Renal cortex interstitium (tissue), 11 donors: ENCODE data around the gene WDR31. TPM values are rescaled to one million over a fixed set of nuclear protein-coding genes. Genes with fewer than 3 reads are reported as not detected.
"Not testable (repeated sequence)": the region's sequence is repeated elsewhere in the genome, so short reads cannot be mapped to it uniquely, and the experiment has no call there.

Experiments
- DNase-seq, 11 donors: peaks; one replicate each; pipeline ENCODE4 v3.0.0-alpha.2; 2013; ENCODE audit warnings: low read depth in 9 of 11, low spot score in 4 of 11; ENCODE audit errors: extremely low read depth in 1 of 11
- polyA plus RNA-seq, 3 donors: library from polyadenylated mRNA; unstranded; fragments of 120-200 nt; gene quantifications; one replicate each; pipeline ENCODE4 v1.2.1, GENCODE V29; 2013; ENCODE audit not compliant: insufficient read length in 3 of 3

Gene WDR31
- polyA plus RNA-seq, 3 donors = 6.5 to 7.9 (median 7.7) TPM

DNA sequence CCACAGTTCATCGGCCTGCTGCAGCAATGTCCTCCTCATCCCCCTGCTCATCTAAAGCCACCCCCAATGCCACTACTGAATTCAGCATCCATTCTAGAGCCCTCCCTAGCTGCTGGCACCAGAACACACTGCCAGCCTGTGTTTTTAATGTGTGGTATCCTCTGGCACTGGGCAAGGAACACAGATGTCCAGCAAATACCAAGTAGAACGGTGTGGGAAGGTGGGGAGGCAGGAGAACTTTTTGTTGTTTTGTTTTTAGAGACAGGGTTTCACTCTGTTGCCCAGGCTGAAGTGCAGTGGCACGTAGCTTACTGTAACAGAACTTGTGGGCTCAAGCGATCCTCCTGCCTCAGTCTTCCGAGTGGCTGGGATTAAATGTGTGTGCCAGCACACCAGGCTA is 32.0 kb upstream of the WDR31 start:
- DNase-seq = no peak

DNA sequence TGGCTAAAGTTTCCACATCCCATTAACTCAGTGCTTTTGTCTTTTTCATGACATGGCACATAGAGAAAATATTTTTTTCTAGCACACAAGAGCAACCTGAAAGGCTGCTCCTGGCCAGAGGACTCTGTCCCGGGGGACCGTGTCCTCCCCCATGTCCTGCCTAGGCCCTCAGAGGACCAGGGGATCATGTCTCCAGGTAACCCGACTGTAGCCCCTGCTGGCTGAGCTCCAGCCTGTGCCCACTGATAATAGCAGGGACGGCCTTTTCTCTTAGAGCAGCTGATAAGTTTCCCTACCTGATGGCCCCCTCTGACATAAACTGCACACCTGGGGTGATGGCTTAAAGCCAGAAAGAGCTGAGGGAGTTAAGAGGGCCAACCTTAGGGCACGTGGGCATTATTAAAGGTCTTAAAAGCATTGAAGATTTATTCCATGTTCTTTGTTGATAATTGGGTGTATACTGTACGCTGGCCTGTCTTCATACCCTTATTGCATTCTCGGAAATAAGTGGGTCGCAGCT is 30.8 kb upstream of the WDR31 start:
- DNase-seq = no peak

DNA sequence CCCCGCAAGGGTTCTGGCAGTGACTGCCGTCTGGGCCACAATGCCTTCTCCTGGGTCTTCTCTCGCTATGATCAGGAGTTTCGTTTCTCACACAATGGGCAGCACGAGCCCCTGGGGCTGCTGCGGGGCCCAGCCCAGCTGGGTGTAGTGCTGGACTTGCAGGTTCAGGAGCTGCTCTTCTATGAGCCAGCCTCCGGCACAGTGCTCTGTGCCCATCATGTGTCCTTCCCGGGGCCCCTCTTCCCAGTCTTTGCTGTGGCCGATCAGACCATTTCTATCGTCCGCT is 29.7 kb upstream of the WDR31 start:
- no peak for DNase-seq

DNA sequence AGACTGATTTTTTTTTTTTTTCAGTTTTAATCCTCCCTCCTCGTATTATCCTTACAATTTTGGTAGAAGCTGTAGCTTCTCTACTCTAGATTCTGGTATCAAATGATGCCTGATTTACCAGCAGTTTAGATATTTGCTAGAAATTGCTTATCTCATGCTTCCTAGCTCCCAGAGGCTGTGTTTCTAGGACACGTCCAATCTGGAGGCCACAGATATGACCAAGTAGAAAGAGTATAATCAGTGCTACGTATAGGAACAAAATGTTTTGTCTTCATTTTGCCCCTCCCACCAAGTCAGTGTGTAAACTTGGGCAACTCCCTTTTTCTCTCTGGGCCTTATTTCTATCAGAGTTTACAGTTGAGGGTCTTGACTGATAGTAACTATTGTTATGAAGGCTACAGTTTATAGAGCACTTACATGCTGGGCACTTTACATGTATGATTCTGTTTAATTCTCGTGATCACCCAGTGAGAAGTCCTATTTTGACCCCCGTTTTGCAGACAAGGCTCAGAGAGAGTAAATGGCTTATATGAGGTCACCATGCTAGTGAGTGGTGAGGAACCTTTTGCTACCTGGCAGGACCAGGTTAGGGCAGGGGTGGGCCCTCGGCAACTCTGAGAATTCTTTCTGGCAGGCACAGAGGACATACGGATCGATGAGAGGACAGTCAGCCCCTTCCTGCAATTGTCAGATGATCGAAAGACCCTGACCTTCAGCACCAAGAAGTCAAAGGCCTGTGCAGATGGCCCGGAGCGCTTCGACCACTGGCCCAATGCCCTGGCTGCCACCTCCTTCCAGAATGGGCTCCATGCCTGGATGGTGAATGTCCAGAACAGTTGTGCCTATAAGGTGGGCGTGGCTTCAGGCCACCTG is 29.1 kb upstream of the WDR31 start:
- DNase-seq = no peak

DNA sequence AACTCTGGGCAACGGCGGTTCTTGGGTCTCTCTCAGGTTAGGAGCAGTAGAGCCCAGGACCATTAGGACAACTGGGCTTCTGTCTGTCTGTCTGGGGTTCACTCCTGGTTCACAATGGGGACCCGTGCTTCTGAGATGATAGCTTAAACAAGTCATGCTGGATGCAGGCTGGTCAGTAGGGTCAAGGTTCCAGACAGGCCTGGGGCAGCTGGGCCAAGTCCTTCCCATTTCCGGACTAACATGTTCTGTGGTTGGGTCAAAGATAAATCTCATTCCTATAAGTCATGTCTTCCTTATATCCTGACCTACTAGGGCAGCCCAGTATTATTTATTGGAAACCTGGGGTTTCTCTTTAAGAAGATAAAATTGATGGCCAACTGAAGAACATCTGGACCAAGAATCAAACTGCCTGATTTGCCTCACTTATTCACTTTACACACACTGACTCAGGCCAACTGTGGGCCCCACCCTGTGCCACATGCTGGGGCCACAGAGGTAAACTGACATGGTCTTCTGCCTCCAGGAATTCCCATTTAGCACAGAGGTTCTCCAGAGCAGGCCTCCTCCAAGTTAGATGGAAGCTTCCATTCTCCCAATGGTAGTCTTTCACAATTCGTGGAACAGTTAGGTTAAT is 28.4 kb upstream of the WDR31 start:
- no peak for DNase-seq

DNA sequence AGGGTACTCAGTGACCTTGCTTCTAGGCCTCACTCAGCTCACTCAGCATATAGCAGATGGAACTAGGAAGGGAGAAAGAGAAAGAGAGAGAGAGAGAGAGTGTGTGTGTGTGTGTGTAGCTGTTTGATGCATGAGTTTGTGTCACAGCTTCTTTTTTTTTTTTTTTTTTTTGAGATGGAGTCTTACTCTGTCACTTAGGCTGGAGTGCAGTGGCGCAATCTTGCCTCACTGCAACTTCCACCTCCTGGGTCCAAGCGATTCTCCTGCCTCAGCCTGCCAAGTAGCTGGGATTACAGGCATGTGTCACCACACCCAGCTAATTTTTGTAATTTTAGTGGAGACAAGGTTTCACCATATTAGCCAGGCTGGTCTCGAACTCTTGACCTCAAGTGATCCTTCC is 25.6 kb upstream of the WDR31 start:
- DNase-seq = not testable (repeated sequence)

DNA sequence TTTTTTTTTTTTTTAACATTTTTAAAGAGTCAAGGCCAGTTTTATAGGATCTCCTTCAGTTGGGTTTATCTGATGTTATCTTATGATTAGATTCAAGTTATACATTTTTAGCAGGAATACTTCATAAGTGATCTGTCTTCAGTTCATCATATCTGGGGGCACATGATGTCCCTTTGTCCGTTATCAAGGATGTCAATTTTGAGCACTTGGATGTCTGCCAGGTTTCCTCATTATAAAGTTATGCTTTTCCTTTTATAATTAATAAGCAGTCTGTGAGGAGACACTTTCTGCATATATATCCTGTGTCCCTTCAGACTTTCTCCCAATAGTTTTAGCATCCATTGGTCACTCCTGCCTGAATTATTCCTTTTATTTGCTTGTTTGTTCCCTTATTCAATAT is 24.9 kb upstream of the WDR31 start:
- DNase-seq = no peak

DNA sequence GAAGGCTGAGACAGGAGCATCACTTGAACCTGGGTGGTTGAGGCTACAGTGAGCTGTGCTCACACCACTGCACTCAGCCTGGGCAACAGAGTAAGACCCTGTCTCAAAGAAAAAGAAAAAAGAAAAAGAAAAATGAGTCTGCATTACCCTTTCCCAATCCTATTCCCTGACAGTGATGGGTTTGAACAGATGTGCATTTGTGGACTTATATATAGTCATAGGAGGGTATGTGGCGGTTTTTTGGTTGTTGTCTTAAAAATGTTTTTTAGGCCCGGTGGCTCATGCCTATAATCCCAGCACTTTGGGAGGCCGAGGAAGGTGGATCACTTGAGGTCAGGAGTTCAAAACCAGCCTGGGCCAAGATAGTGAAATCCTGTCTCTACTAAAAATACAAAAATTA is 23.3 kb upstream of the WDR31 start:
- no peak for DNase-seq

DNA sequence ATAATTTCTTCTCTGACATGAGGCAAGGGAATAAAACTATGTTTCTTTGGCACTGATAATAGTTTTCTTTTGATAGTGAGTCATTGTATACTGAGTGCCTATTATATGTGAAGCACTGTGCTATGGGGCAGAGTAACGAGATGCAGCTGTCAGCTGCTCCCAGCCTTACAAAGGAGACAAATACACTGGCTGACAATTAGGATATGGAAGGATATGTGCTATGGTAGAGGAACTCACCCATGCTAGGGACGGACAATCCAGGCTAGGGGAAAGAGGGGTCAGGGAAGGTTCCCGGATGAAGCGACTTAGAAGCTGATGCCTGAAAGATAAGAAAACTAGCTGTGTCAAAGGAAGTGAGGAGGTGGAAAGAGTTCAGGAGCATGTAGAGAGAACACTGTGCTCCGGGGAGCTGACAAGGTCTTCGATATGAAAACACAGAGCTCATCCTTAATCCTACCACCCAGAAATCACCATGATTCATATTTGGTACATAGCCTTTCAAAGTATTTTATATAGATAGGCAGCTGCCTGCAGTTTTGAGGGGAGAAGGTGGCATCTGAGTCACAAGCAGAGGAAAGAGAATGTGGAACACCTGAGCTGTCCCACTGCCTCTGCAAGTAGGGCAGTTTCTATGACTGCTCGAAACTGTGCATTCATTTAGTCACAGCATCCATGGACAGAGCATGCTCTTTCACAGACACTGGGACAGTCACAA is 21.4 kb upstream of the WDR31 start:
- no peak for DNase-seq

DNA sequence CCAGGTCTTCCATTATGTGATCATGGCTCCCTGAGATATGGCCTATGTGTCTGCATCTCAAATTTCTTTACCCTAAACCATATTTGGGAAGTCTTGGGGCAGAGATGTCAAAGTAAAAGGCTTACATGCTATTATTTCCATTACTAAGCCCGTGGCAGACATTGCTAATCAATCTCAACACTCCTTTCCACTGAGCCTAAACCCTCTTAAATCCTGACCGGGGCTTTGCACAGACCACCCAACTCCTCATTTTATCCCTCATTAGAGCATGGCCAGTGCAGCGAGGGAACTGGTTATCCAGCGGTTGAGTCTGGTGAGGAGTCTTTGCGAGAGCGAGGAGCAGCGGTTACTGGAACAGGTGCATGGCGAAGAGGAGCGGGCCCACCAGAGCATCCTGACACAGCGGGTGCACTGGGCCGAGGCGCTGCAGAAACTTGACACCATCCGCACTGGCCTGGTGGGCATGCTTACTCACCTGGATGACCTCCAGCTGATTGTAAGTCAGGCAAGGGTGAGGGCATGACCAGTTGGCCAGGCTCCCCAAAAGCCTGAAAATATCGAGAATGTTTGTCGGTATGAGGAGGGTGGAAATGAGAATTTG is 20.3 kb upstream of the WDR31 start:
- no peak for DNase-seq

DNA sequence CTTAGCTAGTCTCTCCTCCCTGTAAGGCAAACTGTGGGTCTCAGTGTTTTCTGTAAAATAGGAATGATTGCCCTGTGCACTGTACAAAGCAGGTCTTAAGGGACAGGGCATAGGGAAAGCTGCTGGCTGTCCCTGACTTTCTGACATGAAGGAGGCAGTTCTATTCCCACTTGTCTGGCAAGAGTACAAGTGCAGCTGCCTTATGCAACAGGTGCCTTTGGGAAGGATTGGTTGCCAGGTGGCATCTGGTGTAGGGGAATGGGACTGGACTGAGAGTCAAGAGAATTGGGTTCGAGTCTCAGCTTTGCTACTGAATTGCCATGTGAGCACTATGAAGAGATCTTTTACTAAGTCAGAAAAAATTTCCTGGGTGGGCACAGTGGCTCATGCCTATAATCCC is 19.3 kb upstream of the WDR31 start:
- no peak for DNase-seq

DNA sequence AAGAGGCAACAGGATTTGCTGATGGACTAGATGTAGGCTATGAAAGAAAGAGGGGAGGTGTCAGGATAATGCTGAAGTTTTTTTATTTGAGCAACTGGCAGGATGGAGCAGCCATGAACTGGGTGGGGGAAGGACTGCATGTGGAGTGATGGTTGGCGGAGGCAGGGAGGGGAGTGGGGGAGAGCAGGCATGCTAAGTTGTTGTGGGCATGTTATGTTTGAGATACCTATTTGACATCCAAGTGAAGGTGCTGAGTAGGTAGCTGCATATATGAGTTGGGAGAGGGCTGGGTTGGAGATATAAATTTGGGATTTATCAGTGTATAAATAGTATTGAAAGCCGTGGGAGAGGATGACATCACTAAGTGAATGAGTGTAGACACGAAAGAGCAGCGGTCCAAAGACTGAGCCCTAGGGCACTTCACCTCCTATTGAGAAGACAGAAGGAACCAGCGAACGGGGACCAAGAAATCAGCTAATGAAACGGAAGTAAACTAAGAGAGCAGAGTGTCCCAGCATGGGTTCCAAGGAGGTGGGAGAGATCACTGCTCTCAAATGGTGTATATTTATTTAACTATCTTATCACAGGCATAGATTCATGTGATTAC is 16.7 kb upstream of the WDR31 start:
- DNase-seq = no peak

DNA sequence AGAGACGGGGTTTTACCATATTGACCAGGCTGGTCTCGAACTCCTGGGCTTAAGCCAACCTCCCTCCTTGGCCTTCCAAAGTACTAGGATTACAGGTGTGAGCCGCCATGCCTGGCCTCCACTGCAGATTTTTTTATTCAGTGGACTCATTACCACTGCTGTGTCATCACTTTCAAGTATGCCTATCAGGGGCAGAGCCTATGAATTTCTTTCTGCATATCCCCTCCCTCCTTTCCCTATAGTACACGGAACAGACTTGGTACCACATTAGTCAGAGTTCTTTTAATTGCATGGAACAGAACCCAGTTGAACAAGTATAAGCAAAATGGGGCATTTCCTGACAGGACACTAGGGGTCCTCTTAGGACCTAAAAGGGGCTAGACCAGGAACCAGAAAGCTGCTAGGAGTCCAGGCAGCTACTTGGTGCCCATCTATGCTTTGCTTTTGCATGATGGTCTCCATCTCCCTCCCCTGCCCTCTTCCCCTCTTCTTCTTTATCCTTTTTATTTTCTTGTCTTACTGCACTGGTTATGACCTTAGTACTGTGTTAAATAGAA is 15.0 kb upstream of the WDR31 start:
- DNase-seq = no peak

DNA sequence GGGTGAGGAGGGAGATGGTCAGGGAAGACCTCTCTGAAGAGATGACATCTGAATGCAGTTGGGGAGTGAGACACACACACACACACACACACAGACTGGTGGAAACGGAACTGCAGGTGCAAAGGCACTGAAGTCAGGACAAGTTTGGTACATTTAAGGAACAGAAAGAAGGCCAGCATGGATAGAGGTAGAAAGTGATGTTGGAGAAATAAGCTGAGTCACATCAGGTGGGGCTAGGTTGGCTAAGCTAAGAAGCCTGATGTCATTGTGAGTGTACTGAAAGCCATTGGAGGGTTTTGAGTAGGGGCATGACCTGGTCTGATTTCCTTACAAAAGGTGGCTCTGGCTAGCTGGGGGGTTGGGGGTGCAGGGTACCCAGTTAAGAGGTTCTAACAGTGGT is 12.3 kb upstream of the WDR31 start:
- no peak for DNase-seq

DNA sequence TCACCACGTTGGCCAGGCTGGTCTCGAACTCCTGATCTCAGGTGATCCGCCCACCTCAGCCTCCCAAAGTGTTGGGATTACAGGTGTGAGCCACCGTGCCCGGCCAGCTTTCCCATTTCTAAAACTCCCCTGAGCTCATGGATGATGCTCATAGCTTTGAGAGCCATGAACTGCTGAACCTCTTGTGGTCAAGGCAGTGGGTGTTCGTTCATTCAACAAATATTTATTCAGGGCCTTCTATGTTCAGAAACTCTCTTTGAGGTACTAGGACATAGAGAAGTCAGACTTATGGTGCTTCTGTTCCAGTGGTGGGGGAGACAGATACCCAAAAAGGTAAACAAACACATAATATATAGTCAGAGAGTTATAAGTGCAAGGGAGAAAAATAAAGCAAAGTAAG is 11.9 kb upstream of the WDR31 start:
- DNase-seq = no peak

DNA sequence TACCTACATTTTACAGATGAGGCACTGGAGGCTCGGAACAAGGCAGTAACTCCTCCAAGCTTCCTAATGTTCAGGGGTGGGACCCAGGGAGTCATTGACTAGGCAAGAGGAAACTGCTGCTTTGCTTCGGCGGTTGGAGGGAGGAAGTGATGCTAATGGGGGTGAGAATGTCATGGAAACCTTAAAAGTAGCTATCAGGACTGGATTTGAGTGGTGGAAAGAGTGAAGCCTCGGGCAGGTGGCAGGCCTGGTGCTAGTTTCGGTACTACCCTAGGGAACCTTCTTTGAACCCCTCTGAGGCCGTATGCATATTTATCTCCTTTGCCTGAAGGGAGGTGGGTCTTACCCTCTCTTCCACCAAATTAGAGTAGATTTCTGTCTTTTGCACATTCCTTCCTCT is 10.9 kb upstream of the WDR31 start:
- DNase-seq = no peak

DNA sequence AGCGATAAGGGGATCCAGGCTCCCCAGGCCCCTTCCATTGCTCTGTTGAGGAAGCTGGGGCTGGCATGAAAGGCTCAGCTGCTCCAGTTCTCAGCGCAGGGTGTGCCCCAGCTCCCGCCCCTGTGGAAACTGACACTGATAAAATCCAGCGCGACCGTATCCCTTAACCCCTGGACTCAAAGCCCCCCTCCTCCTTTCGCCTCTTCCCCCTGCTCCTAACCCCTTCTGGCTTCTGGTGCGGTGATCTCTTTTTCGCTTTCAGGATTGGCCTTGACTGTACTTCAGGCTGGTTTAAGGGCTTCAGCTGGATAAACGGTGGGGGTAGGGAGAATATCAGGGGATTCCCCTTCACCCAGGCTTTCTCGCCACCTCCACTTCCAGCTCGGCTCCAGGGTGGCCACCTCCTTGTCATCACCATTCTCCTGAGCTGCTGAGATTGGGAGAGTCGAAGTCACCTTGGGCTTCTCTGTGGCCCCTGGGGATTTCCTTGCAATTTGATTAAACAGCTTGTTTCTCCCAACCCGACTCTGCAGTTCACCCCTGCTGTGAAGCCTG is 10.1 kb upstream of the WDR31 start:
- no peak for DNase-seq

DNA sequence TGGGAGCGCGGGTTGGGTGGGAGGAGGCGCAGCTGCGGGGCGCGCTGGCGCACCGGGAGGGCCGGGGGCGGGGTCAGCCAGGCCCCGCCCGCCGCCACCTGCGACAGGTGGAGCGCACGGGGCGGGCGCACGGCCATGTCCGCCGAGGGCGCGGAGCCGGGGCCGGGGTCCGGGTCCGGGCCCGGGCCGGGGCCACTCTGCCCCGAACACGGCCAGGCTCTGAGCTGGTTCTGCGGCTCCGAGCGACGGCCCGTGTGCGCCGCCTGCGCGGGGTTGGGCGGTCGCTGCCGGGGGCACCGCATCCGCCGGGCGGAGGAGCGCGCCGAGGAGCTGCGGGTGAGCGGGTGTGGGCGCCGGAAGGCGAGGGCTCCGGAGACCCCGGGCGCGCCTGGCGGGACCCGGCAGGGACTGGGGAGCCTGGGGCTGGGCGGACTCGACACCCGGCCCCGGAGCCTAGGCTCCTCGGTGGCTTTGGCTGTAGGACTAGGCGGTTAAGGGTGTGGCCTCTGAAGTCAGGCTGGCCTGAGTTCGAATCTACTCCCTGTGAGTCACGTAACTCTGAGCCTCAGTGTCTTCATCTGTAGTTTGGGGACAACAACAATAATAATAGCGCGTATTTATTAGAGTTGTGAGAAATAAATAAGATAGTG is 9.5 kb upstream of the WDR31 start, which contains the start of gene BSPRY:
BSPRY (plus strand) TSS at position 97 of the 650 bp plus-strand sequence; CDS start at position 136, 39 bp downstream.
- no peak for DNase-seq
